Esophagus (tissue), 2 donors: ENCODE data around the gene NBEA. TPM values are rescaled to one million over a fixed set of nuclear protein-coding genes. Genes with fewer than 3 reads are reported as not detected.
"Not testable (repeated sequence)": the region's sequence is repeated elsewhere in the genome, so short reads cannot be mapped to it uniquely, and the experiment has no call there.

Source experiments
- H3K27ac ChIP-seq, 2 donors: one replicate each; pipeline ENCODE4 v1.5.1; 2013; ENCODE audit warnings: low read depth in 2 of 2, mild to moderate bottlenecking in 2 of 2, inconsistent platforms in 1 of 2, low read length in 1 of 2, moderate library complexity in 1 of 2
- H3K27me3 ChIP-seq, 2 donors: one replicate each; pipeline ENCODE4 v1.6.1; 2013; ENCODE audit warnings: low read length in 2 of 2, control low read depth in 1 of 2, mild to moderate bottlenecking in 1 of 2; ENCODE audit not compliant: insufficient read depth in 2 of 2, control insufficient read depth in 1 of 2
- H3K36me3 ChIP-seq, 2 donors: one replicate each; pipeline ENCODE4 v1.6.1; 2013; ENCODE audit warnings: low read length in 1 of 2; ENCODE audit not compliant: control insufficient read depth in 2 of 2, insufficient read depth in 2 of 2
- H3K4me1 ChIP-seq, 2 donors: one replicate each; pipeline ENCODE4 v1.6.1; 2013; ENCODE audit warnings: low read length in 1 of 2; ENCODE audit not compliant: control insufficient read depth in 2 of 2, insufficient read depth in 2 of 2
- H3K4me3 ChIP-seq, 2 donors: one replicate each; pipeline ENCODE4 v1.5.1; 2013; ENCODE audit warnings: low read length in 2 of 2, mild to moderate bottlenecking in 2 of 2, low read depth in 1 of 2, moderate library complexity in 1 of 2
- H3K9me3 ChIP-seq, 2 donors: one replicate each; pipeline ENCODE4 v1.6.1; 2013; ENCODE audit warnings: mild to moderate bottlenecking in 2 of 2, low read depth in 1 of 2, low read length in 1 of 2, moderate library complexity in 1 of 2; ENCODE audit not compliant: control insufficient read depth in 2 of 2, insufficient read depth in 1 of 2
- WGBS, 2 donors: extraction: QIAGEN DNeasy Blood & Tissue Kit; methylation state at CpG; one replicate each; pipeline ENCODE4 v1.1.7; 2013; 5-methylcytosine and 5-hydroxymethylcytosine counted together
- polyA plus RNA-seq, 2 donors: library from polyadenylated mRNA; stranded (reverse); fragments of 200-250 nt; gene quantifications; one replicate each; pipeline ENCODE4 v1.2.3, GENCODE V29; 2013
- donor health status: healthy with polysubstance abuse.
- donor health status: Bipolar disorder and iron deficiency.

NBEA gene
- polyA plus RNA-seq, 2 donors = 0.51 to 1.6 TPM

DNA sequence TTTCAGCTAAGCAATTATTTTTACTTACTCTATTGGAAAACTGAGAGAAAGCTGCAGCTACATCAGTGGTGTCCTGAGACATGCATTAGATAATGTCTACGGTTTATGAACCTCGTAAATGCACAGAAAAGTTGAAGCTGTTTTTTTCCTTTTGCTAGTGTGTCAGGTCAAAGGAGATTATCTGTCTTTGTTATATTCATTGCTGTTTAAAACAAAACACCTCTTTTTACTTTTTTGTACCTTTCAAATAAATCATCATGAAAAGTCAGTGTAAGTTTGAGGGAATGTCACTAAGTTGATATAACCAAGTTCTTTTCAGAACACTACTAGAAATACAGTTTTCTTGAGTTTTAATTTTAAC is 2.2 kb downstream of the NBEA start:
- 78 to 83% methylated on average over 2 of the region's 2 CpGs for WGBS, 2 donors
- Histone ChIP-seq H3K4me1 (peaks cover 0 to 6% of the 10 kb centered on the region in 2 donors), H3K27me3 (peaks cover 0 to 5% of the 10 kb centered on the region in 2 donors), H3K36me3 (no peaks in the 10 kb centered on the region), H3K27ac (no peak overlapping the region), H3K4me3 (no peak overlapping the region), H3K9me3 (no peaks in the 10 kb centered on the region)

DNA sequence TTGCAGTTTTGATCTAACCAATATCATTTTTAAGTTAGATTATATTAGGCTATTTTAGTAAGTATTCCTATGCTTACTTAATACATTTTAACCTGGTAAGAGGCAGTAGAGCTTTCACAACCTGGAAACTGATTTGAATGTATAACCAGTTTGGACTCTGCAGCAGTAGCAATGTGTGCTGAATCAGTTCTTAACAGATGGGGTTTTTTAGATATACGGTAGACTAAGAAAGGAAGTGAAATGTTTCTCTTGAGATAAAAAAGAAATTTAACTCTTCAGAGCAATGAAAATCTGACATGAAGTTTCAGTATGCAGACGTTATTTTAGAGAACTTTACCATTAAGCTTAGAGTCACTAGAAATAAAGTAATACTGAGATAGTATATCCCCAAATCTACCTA is 2.7 kb downstream of the NBEA start:
- no peak overlapping the region for H3K4me3 ChIP-seq
- no peak overlapping the region for H3K27ac ChIP-seq
- peaks cover 0 to 5% of the 10 kb centered on the region in 2 donors for H3K27me3 ChIP-seq
- H3K4me1 ChIP-seq = peaks cover 0 to 6% of the 10 kb centered on the region in 2 donors
- no peaks in the 10 kb centered on the region for H3K9me3 ChIP-seq
- WGBS, 2 donors = 33 to 45% methylated on average over 2 of the region's 2 CpGs
- H3K36me3 ChIP-seq = no peaks in the 10 kb centered on the region

DNA sequence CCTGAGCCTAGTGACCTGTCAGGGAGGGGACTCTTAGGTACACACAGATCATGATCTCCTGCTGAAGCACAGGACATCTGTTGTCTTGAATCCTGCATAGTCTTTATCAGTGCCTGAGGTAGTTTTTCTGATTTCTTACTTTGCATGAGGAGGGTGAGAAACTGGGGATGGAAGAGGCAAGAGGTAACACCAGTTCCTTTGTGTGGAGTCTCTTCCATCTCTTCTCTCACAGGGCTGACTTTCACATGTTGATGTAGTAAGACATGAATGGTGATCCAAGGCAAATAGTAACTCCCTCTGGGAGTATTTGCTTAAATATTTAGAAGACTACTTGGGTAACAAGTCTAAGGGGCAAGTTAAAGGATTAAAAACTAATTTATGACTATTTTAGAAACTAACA is 9.5 kb downstream of the NBEA start:
- no peaks in the 10 kb centered on the region for H3K27me3 ChIP-seq
- H3K4me1 ChIP-seq = no peaks in the 10 kb centered on the region
- H3K36me3 ChIP-seq = no peaks in the 10 kb centered on the region
- no peak overlapping the region for H3K27ac ChIP-seq
- no peak overlapping the region for H3K4me3 ChIP-seq
- H3K9me3 ChIP-seq = no peaks in the 10 kb centered on the region

DNA sequence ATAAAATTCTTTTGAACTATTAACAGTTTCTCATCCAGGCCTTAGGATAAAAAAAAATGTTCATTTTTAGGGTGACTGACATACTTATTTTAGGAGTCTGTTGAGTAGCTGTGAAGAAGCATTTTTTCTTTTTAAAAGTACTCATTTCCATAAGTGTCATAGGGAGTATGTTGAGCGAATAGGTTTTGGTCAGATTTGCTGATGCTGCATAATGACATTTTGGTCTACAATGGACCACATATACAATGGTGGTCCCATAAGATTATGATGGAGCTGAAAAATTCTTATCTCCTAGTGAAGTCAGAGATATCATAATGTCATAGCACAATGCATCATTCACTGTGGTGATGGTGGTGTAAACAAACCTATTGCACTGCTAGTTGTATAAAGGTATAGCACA is 17.4 kb downstream of the NBEA start:
- Histone ChIP-seq H3K4me1 (no peaks in the 10 kb centered on the region), H3K36me3 (no peaks in the 10 kb centered on the region), H3K4me3 (no peak overlapping the region), H3K9me3 (no peaks in the 10 kb centered on the region), H3K27me3 (no peaks in the 10 kb centered on the region), H3K27ac (no peak overlapping the region)
- WGBS, 2 donors = 95 to 97% methylated on average over 1 of the region's 1 CpG

DNA sequence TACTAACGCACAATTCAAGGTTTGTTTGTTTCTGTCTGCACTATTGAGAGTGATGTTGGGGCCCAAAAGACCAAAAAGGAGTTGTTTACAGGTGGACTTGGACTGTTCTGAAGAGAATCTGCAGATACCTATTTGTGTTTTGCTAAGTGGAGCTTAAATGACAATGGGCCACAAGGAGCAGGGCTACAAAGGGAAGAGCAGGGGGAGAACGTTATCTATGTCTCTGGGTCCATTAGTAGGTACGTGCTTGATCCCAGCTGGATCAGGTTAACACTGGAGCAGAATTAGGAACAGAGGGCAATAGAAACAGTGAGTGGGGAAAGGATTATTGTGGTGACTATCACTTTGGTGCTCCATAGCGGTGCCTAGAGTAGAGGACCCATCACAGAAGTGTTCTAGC is 22.5 kb downstream of the NBEA start:
- Histone ChIP-seq H3K9me3 (no peaks in the 10 kb centered on the region), H3K36me3 (no peaks in the 10 kb centered on the region), H3K4me1 (no peaks in the 10 kb centered on the region), H3K27ac (no peak overlapping the region), H3K27me3 (no peaks in the 10 kb centered on the region), H3K4me3 (no peak overlapping the region)
- 86 to 91% methylated on average over 4 of the region's 4 CpGs for WGBS, 2 donors

DNA sequence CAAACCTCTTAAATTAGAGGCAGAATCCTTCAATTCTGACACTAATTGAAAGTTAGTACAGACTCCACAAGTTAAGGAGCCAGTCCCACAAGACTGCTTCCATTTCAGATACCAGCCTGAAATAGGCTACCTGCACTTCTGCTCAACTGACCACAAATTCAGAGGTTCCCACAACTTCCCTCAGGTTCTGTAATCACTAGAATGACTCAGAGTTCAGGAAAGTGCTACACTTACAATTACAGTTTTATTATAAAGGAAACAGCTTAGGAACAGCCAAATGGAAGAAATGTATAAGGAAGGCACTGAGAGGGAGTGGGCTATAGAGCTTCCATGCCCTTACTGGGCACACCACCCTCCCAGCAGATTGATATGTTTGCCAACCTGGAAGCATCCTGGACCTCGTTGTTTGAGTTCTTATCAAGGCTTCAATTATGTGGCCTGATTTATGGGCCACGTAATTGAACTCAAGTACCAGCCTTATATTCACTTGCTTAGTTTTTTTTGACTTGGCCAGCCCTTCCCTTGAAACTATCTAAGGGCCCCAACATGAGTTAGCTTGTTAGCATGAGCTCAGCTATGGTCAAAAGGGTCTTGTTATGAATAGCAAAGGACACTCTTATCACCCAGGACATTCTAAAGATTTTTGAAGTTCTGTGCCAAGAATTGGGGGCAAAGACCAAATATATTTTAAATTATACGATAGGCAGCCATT is 25.9 kb downstream of the NBEA start:
- Histone ChIP-seq H3K9me3 (peaks cover 0 to 4% of the 10 kb centered on the region in 2 donors), H3K27me3 (no peaks in the 10 kb centered on the region), H3K27ac (no peak overlapping the region), H3K4me3 (no peak overlapping the region), H3K36me3 (no peaks in the 10 kb centered on the region), H3K4me1 (no peaks in the 10 kb centered on the region)
- 55 to 72% methylated on average over 3 of the region's 3 CpGs for WGBS, 2 donors

DNA sequence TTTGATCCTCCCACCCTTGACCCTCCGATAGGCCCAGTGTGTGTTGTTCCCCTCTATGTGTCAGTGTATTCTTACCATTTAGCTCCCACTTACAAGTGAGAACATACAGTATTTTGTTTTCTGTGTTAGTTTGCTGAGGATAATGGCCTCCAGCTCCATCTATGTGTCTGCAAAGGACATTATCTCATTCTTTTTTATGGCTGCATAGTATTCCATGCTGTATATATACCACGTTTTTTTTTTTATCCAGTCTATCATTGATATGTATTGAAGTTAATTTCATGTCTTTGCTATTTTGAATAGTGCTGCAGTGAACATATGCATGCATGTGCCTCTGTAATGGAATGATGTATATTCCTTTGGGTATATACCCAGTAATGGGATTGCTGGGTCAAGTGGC is 27.5 kb downstream of the NBEA start:
- not testable (repeated sequence) for H3K27ac ChIP-seq, H3K4me1 ChIP-seq, H3K27me3 ChIP-seq, H3K36me3 ChIP-seq, H3K4me3 ChIP-seq
- 88 to 95% methylated on average over 2 of the region's 2 CpGs for WGBS, 2 donors
- H3K9me3 ChIP-seq = peaks cover 3 to 12% of the 10 kb centered on the region in 2 donors

DNA sequence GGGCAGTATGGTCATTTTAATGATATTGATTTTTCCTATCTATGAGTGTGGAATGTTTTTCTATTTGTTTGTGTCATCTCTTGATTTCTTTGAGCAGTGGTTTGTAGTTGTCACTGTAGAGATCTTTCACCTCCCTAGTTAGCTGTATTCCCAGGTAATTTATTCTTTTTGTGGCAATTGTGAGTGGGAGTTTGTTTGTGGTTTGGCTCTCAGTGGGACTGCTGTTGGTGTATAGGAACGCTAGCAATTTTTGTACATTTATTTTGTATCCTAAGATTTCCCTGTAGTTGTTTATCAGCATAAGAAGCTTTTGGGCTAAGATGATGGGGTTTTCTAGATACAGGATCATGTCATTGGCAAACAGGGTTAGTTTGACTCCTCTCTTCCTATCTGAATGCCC is 28.9 kb downstream of the NBEA start:
- Histone ChIP-seq H3K27ac (no peak overlapping the region), H3K4me1 (no peaks in the 10 kb centered on the region), H3K4me3 (no peak overlapping the region), H3K36me3 (no peaks in the 10 kb centered on the region), H3K27me3 (no peaks in the 10 kb centered on the region), H3K9me3 (peaks cover 3 to 12% of the 10 kb centered on the region in 2 donors)
- 0 to 96% methylated on average over 1 of the region's 1 CpG for WGBS, 2 donors

DNA sequence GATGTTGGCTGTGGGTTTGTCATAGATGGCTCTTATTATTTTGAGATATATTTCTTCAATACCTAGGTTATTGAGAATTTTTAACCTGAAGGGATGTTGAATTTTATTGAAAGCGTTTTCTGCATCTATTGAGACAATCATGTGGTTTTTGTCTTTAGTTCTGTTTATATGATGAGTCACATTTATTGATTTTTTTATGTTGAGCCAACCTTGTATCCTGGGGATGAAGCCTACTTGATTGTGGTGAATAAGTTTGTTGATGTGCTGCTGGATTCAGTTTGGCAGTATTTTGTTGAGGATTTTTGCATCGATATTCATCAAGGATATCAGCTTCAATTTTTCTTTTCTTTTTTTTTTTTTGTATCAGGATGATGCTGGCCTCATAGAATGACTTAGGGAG is 29.4 kb downstream of the NBEA start:
- H3K4me1 ChIP-seq = no peaks in the 10 kb centered on the region
- 88 to 90% methylated on average over 2 of the region's 2 CpGs for WGBS, 2 donors
- no peak overlapping the region for H3K27ac ChIP-seq
- H3K27me3 ChIP-seq = no peaks in the 10 kb centered on the region
- H3K9me3 ChIP-seq = peaks cover 3 to 12% of the 10 kb centered on the region in 2 donors
- H3K36me3 ChIP-seq = no peaks in the 10 kb centered on the region
- H3K4me3 ChIP-seq = no peak overlapping the region

DNA sequence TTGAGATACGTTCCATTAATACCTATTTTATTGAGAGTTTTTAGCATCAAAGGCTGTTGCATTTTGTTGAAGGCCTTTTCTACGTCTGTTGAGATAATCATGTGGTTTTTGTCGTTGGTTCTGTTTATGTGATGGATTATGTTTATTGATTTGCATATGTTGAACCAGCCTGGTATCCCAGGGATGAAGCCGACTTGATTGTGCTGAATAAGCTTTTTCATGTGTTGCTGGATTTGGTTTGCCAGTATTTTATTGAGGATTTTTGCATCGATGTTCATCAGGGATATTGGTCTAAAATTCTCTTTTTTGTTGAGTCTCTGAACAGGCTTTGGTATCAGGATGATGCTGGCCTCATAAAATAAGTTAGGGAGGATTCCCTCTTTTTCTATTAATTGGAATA is 43.1 kb downstream of the NBEA start:
- H3K27ac ChIP-seq, H3K4me3 ChIP-seq, H3K9me3 ChIP-seq, H3K36me3 ChIP-seq, H3K4me1 ChIP-seq, H3K27me3 ChIP-seq: not testable (repeated sequence)
- WGBS, 2 donors = 88 to 90% methylated on average over 5 of the region's 5 CpGs
